NCI-H2196 treated with DMSO at 0.1 percent for 48 hours (cell line): ENCODE measurements around the gene DAB2IP.

ENCODE experiments used
- DNase-seq: peaks from one replicate; lab custom pipeline; 2025; ENCODE audit not compliant: unreplicated experiment; lab: John Stamatoyannopoulos, UW

DAB2IP gene

DNA sequence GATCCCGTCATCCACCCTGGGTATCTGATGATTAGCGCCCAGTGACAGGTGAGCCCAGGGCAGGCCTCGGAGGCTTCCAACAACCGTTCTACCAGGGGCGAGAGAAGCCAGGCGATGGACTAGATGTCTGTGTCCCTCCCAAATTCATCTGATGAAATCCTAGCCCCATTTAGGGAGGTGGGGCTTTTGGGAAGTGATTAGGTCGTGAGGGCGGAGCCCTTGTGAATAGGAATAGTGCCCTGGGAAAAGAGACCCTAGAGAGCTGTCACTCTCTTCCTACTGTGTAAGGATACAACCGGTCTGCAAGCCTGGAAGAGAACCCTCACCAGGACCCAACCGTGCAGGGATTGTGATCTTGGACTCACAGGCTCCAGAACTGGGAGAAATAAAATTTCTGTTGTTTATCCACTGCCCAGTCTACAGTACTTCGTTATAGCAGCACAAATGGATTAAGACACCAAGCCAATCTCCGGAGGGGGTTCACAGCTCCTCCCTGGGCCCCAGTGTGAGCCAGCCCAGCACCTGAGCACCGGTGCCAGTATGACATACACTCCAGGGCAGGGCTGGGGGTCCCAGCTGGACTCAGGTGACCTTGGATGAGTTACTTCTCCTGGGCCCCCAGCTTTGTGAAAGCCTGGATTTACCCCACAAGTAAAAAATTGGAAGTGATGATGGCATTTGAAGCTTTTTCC, 162.2 kb downstream of the DAB2IP start:
- no peak for DNase-seq

DNA sequence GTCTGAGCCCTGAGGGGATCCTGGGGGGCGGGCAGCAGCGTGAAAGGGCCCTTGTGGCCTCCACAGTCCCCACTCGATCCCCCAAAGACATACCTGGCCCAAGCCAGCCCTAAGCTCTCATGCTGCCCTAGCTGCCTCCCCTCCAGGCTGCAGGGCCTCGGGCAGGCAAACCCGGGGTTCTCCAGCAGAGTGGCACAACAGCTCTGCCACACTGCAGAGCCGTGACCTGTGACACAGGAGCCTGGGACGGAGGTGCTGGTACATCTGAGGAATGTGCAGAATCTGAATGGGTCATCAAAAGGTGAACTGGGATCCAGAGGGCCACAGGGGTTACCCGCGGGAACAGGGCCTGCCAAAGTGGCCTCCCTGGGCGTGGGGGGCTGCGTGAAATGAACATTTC, 163.2 kb downstream of the DAB2IP start:
- DNase-seq: no peak

DNA sequence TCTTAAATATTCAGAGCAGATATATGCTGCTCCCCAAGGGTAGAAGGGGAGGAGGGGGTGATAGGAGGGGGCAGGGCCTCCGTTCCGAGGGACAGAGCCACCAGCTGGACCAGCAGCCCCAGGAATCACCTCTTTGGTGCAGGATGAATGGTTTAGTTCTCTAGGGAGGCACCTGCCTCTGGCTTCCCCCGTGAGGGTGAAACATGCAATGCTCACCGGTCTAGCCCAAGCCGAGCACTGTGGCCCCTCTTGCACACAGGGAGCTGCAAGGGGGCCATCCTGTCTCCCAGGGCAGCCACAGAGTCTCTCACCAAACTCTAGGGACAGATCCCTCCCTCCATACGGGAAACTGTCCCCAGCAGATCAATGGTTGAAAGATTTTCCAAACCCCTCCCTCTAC, 163.7 kb downstream of the DAB2IP start:
- no peak for DNase-seq

DNA sequence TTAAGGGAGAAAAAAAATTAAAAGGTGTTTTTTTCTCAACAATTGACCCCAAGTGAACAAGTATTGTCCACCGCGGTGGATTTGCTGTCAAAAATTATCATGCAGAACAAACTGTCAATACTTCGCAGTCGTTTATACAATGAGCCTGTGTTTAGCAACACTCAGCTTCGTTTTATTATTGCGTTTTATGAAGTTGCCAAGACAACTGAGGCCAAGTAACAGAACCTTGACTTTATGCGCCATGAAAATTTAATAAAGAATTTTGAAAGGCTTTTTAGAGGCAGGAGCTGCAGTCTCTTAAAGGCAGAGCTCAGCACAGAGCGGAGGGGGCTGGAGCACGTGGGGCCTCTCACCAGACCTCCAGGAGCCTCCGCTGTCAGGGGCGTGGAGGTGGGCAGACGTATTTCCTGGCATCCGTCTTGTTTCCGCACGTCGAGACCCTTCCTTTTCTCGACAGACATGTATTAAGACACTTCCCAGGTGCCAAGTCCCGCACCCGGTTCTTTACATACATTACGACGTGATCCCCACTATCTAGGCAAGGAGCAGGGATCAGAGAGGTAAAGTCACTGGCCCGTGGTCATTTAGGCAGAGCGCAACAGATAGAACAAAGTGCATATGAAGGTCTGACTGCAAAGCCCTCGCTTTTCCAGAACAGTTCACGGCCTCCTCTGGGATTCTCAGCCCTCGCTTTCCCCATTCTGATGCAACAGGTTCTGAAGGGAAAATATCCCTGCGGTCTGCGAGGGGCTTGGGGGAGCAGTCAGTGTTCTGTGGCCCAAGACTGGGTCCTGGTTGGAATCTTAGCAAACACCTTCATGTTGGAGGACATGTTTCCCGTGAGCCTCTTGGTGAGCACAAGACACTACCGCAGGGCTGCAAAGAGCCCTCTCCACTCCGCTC, 164.4 kb downstream of the DAB2IP start:
- DNase-seq: no peak

DNA sequence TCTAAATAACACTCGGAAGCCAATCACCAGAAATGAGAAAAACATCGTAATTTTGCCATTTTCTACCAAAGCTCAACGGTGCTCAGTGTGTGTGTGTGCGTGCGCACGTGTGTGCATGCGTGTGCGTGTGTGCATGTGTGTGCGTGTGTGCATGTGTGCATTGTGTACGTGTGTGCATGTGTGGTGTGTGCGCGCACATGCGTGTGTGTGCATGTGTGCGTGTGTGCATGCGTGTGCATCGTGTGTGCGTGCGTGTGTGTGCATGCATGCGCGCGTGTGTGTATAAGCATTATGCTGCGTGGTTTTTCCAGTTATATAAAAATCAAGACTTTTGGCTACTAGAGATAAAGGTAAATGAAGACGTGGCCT, 165.0 kb downstream of the DAB2IP start:
- no peak for DNase-seq

DNA sequence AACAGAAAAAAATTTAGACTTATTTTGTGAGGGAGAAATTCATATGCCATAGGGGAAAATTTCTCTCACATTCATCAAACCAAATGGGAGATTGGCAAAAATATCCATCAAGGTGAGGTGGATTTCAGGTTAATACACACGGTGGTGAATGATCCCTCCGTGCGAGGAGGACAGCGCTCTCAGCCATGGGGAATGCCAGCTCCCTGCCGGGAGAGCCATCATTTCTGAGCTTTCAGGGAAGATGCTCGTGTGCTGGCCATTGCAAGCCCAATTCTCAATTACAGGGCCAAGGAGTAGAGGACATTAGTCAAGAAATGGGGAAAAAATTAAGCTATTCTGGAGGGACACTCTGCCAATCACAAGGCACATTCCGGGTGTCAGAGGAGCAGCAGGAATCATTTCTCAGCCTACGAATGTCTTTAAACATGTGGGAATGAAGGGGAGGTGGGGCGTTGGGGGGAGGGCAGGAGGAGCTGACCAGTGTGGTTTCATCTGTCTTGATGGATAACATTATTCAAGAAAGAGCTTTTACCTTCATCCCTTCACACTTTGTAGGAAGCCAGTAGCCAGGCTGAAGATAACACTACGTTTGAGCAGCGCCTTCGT, 165.5 kb downstream of the DAB2IP start:
- DNase-seq: no peak

DNA sequence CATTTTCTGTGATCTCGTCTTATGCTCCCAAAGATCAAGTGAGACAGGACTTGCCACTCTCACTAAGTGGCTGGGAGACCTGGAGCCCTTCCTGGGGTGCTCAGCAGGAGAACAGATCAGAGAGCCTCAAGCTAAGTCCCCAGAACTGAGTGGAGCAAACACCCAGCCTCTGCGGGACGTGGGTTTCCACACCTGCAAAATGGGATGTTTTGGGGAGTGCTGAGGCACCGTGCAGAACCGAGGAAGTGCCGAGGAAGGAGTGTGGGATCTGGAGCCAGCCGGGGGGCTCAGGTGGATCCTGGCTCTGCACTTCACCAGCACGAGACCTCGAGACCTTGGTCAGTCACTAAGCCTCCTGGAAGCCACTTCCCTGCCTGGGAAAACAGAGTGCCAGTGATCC, 166.0 kb downstream of the DAB2IP start:
- DNase-seq: no peak

DNA sequence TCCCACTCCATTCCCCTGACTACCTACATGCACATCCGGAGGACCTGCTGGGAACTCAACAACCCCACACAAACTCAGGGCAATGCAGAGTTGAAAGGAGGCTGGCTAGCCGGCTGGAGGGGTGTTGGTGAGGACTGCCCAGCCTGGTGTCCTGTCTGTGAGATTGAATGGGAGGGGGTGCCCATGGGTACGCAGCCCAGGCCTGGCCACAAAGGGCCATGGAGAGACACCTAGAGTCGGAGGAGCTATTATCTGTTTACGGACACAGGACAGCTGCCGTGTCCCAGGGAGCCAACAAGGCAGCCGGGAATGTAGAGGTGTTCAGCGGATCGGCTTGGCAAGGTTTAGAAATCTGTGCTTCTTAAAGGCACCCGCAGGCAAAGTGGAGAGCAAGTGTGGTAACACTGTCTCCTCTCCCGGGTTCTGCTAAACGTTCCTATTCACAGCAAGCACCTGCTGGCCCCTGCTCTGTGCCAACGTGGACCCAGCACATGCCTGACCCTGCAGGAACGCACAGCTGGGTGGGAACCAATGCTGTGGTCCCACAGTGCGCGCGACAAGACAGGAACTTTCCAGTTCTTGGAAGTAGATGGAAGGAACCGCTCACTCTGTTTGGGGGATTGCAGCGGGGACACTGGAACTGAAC, 166.7 kb downstream of the DAB2IP start:
- DNase-seq: no peak

DNA sequence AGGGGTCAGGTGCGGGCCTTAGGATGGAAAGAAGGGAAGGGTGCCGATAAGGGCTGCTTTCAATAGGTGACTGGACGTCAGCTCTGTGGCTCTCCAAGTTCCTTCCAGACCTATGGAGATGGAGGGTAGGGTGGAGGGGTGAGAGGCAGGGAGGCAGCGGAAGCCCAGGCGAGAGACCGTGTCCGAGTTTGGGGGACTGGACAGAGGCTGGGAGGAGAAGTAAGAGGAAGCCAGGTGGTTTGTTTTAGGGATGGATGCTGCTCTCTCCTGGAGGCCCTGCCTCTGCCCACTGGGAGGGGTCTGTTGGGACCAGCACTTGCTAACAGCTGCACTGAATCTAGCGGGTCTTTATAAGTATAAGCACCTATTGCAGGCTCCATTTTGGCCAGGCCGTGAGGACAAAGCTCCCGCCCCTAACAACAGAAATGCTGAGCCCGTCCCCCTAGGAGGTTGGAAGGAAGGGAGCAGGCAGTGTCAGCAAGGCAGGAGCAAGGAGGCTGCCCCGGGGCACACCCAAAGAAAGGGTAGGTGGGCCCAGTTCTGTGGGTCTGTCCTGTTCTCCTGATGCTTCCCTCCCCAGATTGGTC, 167.5 kb downstream of the DAB2IP start:
- no peak for DNase-seq

DNA sequence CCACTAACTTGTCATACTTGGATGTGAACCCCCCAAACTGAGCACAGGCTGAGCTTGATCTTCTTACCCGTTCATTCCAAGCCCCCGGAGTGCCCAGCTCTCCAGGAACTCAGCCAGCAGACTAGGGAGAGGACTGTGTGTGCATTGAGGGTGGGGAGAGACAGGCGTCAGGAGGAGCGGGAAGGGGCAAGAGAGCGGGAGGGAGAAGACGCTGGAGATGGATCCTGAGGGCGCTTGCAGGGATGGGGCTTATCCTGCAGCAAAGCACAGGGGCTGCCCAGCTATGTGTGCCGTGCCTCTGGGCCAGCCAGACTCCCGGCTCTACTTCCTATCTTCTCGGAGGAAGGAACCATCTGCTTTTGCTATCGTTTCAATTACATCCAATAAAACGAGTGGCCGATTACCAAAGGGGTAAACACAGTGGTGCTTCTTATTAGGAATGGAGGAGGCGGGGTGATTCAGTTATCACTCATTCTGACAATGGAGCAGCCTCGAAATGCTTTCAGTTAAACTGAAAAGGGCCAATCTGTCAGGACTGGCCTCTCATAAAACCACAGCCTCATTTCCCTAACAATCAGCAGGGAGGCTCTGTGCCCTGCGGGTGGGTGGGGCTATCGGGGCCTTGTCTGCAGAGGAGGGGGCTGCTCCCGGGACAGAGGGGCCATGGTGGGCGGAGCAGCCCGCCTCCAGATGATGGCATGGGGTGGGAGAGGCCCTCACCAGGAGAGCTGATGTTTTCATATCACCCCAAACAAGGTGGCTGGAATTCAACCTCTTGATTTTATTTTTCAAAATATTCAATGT, 168.2 kb downstream of the DAB2IP start:
- no peak for DNase-seq

DNA sequence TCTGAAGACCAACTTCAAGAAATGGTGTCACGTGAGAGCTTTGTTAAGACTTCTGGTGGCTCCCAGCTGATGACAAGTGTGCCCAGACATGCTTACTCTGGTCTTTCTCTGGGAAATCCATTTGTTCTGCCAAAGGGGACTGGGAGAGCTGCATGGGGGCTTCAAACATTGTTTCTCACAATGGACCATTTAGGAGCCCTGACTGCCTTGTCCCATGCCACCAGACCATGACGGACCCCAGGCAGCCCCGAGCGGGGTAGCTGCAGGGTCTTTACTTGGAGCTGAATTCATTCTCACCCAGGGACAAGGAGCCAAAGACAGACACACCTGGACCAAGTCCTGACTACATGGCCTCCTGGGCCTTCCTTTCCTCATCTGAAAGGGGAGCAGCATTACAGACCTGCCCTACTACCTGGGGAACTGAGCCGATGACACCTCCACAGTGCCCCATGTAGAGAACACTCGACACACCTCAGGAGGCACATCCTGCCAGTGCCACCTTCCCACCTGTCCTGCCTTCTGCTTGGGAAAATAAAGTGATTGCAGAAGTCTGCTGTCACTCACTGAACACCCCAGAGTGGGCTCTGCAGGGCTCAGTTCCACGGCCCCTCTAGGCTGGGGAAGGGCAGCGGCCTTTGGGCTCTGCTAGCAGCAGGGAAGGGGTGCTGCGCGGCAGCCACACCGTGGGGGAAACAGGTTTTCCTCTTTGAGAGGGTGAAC, 169.0 kb downstream of the DAB2IP start:
- no peak for DNase-seq

DNA sequence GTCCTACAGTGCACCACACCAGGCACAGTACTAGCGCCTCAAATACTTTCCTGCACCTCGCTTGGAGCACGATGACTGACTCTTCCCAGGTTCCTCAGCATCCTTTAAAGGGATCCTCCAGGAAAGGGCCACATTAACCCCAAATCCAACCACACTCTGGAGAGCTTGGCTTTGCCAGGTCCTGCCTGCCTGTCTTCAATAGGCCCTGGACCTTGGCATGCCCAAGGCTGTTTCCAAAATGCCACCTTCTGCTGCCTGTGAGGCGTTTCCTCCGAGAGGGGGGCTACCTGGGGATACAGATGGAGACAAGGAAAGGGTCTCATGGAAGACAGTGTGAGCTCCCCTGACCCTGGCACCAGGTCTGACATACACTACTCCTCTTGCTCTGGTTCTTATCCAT, 169.9 kb downstream of the DAB2IP start:
- DNase-seq: no peak

DNA sequence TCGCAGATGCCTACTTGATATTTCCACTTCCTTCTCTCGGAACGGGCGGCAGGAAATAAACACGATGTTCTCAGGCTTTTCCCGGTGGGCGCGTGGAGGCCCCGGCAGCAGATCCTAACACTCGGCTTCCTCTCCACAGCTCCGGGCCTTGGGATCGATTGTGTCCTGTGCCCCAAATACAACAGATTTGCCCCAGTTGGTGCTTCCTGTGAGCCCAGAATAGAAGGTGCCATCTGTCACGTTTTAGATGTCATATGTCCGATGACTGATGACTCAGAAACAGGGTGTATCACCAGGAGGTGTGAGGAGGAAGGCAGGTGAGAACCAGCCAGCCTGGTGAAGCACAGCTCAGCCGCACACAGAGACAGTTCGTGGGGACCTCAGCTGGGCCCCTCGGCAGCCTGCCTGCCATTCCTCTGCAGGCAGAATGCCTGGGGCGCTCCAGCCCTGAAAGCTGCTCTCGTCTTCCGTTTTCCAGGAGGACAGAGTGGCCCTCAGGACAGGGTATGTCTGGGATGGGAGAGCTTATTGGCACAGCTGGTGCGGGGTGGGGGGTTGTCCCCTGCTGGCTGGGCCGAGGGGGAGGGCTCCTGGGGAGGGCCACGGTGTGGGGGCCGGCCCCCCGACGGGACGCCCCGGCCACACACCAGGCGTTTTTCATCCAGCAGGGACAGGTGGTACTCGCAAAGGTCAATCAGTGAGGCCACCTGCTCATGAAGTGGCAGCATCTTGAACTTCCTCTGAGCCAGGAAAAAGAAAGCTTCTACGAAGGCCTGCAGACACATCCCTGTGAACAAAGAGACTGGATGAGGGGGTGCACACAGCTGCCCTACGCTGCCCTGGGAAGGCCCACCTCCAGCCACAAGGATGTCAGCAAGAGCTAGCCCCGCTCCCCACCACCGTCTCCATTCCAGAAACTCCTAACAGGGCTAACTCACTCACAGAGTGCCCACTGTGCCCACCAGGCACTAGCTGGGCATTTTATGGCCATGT, 171.0 kb downstream of the DAB2IP start:
- no peak for DNase-seq

DNA sequence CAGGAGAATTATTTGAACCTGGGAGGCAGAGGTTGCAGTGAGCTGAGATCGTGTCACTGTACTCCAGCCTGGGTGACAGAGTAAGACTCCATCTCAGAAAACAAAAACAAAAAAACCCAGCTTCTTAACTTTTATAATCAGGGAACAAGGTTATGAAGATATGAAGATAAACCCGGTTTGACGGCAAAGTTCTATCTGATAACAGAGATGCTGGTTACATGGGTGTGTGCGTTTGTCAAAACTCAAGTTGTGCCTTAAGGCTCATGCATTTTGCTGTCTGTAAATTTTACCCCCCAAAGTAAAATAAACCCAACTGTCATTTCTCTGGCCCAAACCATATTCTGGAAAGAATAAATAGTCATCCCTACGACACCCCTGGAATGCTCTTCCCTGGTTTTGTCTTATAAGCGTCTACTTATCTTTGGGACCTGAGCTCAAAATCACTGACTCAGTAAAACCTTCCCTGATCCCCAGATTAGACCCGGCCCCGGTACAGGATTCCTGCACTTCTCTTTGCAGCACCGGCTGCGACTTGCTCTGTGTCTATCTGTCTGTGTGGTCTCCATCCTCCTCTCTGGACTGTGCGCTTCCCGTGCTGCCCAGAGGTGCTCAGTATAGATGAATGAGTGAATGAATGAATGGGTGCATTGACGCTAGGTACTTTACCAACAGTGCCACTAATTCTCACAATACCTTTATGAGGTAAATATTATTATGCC, 172.2 kb downstream of the DAB2IP start:
- no peak for DNase-seq

DNA sequence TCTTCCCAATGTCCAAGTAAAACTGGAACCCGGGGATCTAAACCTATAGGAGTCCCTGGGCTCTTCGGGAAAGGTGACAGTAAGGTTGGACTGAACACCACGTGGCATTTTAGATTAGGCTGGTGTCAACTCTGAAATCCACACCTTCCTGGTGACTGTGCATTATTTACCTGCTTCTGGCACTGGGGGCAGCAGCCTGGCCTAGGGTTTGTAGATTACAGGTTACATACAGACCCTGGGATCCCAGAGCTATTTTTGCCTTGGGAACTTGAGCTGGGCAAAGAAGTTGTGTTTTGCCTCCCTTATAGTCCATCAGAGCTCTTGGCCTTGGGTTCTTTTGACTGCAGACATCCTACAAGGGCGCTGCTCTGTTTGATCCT, 173.2 kb downstream of the DAB2IP start:
- DNase-seq: no peak

DNA sequence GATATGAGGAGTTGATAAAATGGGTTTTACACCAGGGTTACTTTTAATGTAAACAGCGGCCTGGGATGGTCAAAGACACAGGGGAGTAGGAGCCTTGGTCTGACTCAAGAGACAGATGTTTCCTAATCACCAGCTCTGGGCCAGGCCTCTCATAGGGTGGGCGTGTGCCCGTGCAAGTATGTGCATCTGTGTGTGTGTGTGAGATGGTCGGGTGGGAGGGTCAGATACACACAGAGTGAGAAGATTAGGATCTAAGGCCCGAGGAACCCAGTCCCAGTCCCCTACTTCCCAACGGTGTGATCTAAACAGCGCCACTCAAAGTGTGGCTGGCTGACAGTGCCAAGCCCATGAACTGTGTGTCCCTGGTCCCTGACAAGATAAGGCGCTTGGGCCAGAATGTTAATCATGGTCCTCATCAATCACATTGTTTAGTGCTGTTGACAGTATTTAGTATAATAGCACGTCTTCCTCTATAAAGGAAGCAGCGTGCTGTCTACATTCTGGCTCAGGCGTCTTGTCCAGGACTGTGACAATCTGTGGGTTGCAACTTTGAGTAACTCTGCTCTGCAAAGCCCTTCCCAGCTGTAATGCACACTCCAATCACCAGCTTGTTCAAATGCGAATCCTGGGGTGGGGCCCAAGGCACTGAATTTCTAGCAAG, 173.7 kb downstream of the DAB2IP start:
- no peak for DNase-seq

DNA sequence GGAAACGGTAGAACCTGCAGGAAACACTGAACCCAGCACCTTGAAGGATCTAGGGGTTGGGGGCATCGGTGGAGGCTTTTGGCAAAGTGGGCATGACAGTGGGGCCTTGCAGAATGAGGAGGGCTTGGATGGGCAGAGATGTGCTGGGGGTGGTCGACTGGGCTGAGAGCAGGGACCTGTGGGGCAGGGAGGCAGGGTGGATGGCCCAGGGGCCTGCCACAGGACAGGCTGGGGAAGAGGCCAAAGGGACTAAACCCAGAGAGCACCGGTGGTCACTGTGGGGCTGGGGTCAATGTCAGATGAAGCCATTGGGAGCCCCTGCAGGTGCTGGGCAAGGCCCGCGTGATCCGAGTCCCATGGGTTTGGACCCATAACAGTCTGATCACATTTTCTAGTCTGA, 175.3 kb downstream of the DAB2IP start:
- DNase-seq: no peak
